Activated gamma-delta T cell (primary cell): ENCODE results near the gene HIVEP3.

Source experiments
- DNase-seq: peaks from one replicate; lab custom pipeline; 2025; lab: John Stamatoyannopoulos, UW

The HIVEP3 gene

DNA sequence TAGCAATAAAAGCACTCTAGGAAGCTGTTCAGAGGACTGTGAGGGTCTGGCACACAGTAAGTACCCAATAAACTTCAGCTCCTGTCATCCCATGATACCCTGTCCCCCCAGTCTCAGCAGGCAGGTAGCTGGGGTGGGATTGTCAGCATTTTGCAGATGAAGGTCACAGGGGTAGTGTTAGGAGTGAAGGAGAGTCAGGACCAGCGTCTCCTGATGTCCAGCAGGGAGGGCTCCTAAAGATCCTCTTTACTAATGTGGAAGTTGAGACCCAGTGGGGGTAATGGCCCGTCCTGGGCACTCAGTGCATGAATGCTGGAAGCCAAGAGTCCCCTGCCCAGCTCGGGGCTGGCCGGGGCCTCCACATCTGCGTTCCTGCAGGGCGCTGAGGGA, 402.9 kb downstream of the HIVEP3 start:
- no peak for DNase-seq

DNA sequence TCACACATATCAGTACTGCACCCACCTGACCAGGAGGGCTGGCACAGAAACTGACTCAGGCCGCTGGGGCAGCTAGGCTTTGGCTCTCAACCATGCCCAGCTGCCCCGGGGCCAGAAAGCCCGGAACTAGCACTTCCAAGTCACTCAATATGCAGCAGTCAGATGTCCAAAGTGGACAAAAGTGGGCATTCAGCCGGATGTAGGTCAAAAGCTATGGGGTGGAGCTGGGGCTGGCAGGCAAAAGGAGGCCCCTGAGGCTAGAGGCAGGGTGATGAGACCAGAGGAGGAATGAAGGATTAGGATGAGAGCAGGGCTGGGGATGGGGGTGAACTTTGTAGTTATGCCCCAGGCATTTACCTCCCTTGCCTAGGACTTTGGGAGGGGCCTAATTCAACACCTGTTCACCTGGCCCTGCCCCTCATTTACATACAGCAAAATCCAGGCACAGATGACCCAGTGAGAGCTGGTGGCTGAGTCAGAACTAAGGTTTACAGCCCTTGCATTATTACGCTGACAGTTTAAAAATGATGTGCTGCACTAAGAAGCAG, 403.5 kb downstream of the HIVEP3 start:
- no peak for DNase-seq

DNA sequence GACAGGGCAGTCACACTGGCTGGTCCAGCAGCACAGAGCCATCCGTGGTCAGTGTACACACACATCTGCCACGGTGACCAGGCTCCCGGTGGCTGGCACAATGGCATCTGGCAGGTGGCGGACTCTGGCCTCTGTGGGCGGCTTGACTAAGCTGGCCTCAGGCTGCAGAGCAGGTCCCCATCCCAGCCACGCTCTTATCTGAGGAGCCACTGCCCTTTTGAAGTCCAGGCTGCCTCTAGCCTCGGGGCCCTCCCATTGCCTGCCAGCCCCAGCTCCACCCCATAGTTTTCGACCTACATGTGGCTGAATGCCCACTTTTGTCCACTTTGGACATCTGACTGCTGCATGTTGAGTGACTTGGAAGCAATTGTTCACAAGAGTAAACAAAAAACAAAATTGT, 404.3 kb downstream of the HIVEP3 start:
- no peak for DNase-seq

DNA sequence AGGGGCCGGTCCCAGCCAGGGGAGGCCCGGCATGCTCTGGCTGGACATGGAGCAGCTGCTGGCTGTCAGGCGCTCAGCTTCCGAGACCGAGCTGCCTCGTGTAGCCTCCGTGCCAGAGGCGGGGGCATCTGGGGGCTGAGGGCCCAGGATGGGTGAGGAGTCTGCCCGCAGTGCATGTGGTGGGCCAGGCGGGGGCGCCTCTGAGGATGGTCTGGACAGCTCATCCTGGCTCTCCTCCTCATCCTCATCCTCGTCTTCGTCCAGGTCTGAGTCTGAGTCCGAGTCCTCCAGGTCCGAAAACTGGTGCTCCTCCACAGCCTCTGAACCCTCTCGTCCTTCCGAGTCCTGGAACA, 405.4 kb downstream of the HIVEP3 start:
- DNase-seq: no peak

DNA sequence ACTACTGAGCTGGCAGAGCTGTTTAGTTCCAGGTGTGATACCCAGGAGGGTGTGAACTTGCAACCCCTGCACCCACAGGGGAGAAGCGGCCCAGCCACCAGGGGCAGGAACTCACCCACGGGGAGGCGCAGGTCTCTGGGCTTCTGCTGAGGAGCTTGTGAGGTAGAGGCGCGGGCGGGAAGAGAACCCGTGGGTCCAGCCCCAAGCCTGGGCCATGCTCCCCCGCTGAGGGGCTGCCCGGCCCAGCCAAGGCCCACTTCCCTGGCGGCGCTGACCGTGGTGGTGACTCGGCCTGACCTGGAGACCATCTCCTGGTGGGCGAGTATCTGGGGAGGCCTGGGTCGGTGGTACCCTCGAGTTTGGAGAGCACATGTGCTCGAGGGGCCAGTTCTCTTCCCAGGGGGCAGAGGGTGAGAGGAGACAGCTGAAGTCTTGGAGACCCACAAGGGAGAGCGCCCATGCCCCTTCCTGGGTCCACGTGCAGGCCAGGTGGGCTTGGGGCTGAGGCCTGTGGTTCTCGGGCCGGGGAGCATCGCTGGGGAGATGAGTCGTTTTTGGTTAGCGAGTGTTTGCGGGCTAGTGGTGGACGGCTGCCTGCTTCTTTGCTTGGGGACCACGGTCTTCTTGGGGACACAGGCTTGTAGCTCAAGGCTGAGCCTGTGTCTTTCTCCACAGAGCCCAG, 405.9 kb downstream of the HIVEP3 start:
- DNase-seq: no peak

DNA sequence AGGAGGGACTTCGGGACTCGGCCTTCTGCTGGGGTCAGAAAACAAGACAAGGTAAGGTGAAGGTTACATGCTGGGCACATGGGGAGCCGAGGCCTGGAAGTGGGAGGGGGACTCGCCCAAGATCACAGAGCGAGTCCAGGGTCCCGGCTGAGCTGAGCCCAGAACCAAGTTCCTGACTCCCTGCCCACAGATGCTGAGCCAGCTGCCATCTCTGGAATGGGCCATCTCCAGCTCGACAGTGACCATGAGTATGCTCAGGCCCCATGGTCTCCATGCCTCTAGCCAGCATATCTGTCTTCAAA, 407.5 kb downstream of the HIVEP3 start:
- DNase-seq: no peak

DNA sequence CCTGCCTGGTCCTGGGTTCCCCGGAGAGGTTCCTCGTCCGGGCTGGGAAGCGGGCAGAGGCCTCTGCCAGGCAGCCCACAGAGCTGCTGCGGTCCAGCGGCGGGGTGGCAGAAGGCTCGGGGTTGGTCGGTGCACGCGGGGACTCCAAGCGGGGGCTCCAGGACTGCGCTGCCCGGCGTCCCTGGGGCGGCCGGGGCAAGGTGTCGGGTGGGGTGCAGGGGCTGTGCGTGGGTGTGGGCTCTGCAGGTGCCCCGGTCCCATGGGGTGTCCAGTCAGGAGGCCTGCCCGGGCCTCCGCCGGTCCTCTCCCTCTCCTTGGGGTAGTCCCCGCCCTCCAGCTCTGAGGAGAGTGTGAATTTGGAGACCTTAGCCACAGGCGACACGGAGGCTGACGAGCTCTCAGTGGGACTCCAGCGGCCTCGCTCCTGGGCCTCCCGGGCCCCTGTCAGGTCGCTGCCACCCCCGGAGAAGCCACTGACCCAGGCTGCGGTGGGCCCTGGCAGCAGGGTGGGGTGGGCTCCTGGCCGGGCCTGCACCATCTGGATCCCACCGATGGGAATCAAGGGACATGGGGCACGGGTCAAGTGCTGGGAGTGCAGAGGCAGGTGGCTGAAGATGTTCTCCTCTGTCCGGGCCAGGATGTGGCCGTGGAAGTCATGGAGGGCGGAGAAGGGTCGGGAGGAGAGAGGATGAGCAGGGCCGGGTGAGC, 408.0 kb downstream of the HIVEP3 start:
- no peak for DNase-seq

DNA sequence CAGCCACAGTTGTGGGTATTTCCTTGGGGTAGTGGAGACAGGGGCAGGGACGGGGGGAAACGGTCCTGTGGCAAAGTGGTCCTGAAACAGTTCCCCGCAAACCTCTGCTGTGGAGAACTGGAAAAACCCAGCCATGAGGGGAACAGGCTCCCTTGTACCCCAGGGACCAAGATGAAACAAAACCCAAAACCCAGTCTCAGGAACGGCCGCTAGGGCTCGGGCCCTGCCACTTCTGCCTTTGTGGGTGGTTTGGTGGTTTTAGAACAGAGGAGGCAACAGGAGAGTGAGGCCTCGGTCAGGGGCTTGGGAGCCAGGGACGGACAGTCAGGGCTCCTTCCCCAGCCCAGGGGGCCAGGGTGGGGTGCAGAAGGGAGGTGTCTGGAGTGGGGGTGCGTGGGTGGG, 409.5 kb downstream of the HIVEP3 start:
- no peak for DNase-seq

DNA sequence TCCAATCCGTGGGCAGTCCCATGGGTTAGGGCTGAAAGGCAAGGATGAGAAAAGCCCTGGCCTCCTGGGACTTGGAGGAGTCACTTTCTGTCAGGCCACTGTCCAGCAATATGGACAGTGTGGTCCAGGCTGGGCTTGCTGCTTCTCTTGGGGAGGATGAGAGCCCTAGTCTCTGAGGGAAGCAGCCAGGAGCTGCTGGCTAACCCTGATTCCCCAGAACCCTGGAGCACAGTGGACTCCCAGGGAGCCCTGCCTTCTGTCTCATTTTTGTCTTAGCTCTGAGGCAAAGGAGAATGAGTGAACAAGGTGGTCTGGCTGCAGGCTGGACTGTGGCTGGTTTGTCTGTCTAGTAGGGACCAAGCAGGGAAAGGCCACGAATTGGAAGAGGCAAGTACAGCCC, 410.4 kb downstream of the HIVEP3 start:
- no peak for DNase-seq

DNA sequence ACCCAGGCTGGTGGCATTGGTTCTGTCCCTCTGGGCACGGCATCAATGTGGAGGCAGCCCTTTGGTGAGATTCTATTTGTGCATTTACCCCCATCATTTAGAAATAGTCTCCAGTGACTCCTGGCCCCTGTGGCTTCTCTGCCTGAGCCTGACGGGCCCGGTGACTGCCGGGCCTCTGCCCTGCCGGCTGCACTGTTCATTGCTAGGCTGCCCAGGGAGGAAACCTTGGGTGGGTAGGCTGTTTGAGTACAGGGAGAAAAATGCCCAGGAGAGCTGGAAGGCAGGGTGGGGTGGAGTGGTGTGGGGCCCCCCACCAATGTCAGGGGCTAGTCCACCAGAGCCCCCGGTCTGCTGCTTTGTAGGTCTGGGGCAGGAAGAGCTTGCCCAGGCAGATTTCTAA, 410.9 kb downstream of the HIVEP3 start:
- no peak for DNase-seq

DNA sequence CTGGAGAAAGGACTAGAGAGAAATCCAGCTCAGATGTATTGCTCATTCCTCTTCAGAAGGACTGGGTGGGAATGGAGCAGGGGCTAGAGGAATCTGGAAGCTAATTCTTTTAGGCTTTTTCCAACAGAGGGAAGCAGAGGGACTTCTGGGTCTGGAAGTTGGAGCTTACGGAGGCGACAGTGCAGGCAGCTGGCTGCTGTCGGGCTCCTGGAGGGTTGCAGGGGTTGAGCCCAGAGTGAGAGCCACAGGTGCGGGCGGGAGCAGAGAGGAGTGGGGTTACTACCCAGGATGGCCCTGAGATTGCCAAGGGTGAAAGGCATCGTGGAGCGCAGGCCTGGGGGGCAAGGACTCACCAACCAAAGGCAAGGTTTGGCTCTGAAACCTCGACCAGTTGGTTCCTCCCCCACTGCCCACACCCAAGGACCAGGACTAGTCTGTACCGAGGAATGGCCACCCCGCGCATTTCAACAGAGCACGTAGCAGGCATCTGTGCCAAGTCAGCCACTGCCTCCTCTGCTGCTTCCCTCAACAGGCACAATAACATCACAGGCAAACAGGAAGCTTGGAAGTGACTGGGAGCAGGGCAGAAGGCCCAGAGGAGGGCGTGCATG, 411.5 kb downstream of the HIVEP3 start:
- DNase-seq: no peak

DNA sequence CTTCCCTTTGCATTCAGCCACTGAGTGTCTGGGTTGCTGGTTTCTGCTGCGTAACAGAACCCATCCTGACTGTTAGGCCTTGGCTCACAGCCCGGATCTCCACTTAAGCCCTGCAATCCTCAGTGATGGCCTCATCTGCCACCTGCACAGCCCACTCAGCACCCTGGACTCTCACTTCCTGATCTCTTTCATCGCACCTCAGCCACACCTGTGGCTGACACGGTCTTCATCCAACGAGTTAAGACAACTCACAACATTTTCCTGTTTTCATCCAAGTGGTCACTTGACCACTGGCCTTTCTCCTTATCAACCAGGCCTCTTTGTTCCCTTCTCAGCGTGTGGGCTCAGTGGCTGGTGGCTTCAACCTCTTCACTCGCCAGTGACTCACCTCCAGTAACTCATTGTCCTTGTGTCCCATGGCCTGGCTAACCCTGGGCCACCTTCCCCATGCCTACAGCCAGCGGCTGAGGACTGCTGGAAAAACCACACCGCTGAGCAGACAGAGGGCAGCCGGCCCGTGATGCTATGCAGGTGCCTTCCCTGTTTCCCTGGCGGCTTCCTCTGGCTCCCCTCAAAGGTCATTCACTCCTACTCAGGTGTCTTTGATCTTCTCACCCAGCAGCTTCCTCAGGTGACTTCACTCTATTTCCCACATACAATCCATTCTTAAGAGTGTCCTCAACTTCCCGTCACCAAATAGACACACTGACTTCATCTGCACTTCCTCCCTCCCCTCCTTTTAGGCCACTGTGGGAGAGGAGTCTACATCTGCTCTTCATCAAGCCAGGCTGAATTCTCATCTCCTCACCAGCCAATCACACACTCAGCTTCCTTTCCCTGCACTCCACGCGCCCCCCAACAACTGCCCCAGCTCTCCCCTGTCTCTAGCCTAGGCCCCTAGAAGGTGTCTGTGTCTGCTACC, 414.3 kb downstream of the HIVEP3 start:
- no peak for DNase-seq

DNA sequence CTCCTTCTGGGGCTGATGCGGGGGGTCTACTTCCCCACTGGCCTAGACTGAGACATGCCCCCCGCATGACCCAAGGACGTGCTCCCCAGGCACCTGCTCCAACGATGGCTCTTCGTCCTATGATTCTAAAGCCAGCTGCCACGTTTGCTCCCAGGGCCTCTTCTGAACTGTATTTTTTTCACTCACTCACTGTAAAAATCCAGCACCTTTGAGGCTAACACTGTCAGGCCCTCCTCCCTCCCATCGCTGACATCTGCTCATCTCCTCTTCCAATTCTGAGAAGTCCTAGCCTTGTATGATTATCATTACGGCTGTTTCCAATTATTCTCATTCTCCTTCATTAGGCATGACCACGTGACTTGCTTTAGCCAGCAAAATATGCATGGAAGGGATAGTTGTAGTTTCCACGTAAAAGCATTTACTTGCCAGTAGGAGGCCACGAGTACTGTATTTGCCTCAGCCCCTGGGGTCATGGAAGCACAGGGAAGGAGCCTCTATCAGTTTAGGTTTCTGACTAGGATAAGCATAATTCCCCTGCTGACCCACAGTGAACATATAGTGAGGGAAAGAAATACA, 415.1 kb downstream of the HIVEP3 start:
- no peak for DNase-seq

DNA sequence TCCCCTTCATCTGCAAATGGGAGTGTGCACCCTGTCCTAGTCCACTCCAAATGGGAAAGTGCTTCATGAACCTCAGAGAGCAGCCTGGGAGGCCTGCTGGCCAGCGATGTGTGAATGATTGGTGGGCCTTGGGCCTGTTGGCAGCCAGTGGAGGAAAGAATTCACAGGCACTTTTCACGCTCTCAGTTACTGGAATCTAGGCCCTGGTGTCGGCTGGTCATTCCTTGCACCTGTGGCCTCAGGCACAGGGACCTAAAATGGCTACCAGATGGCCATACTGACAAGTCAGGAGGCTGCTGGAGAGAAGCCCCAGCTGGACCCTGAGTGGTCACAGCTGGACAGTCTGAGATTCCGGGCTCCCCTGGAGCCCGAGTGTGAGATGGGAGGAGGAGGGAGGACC, 415.8 kb downstream of the HIVEP3 start:
- DNase-seq: no peak

DNA sequence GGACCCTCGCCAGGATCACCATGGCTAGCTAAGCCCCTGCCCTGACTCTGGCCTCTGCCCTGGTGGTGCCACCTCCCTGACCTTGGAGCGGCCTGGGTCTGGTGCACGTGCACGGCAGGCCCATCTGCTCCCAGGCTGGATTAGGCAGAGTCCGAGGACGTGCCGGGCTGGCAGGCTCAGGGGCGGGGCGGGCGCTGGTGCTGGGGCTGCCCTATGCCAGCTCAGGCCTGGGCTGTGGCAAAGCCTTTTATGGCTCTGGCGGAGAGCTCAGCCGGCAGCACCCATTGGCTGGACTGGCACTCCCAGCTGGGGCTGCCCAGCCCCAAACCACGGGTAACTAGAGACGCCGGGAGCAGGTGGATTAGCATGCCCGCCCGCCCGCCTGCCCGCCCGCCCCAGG, 417.1 kb downstream of the HIVEP3 start:
- DNase-seq: no peak

DNA sequence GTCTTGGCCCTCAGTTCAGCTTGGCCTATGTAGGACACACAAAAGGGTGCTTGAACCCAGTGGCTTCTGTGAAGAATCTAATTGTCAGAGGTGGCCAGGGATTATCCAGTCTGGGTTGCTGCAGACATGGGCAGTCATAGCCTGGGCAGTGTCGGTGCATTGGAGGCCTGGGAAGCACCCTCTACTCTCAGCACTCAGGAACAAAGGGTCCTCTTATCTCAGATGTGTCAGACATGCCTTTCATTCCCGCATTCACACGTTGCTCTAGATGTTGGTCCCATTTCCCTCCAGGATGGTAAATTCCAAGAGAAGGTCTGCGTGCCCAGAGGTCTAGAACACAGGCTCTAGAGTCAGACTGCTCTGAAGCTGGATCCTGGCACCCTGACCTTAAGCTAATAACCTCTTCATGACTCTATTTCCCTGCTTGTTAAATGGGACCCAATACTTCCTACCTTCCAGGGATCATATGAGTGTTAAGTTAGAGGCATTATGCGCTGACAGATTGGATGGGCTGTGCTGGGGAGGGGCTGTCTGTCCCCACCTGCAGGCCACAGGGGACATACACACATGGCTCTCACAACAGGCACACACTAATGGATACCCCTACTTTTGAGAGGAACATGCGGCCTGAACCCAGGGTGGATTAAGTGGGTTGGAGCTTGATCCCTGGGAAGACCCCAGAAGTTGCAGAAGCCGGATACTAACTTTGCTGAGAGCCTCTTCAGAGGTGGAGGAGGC, 417.8 kb downstream of the HIVEP3 start:
- no peak for DNase-seq

DNA sequence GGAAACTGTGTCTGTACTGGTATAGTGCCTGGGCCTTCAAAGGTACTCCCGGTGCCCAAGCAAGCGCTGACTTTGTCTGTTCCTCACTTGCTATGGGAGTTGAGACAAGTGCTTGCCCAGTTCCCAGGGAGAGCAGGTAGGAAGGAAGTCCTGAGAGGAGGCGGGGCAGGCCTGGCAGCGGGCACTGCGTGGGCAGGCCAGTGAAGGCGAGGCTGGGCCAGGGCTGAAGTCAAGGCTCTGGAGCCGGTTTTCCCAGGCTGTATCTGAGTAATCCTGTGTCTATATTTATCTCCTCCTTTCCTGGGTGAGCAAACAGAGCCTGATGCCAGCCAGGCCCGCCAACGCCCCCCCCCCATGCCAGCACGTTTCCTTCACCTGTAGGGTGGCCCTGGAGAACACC, 418.3 kb downstream of the HIVEP3 start:
- no peak for DNase-seq

DNA sequence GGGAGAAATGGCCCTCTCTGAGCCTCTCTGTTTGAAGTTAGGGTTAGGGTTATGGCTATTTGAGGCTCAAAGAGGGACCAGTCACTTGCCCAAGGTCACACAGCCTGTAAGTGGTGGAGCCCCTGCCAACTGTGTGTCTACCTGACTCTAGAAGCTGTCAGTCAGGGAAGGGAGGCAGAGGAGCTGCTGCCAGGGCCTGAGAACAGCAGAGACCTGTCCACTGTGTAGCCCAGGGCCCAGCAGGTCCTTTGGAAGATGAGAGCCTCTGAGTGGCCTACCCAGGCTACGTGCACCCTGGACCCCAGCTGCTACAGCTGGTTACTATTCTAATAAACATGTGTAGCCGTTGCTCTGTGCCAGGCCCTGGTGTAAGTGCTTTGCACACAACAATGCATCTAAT, 419.1 kb downstream of the HIVEP3 start:
- no peak for DNase-seq

DNA sequence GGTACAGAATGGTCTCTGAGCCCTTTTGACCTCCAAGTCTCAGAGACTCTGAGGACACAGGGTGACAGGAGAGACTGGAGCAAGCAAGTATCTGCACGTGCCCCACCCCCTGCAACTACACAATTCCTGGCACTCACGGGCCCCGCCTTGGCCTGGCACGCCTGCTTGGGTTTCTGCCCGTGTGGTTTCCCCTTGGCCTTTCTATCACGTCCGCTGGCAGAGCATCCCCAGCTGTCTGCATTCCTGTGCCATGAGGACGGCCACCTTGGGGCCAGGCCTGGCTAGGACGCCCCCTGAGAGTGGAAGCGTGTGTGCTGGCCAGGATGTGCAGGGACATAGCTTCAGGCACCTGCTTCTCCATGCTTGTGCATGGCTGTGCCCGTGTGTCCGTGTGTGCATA, 419.9 kb downstream of the HIVEP3 start:
- DNase-seq: no peak

DNA sequence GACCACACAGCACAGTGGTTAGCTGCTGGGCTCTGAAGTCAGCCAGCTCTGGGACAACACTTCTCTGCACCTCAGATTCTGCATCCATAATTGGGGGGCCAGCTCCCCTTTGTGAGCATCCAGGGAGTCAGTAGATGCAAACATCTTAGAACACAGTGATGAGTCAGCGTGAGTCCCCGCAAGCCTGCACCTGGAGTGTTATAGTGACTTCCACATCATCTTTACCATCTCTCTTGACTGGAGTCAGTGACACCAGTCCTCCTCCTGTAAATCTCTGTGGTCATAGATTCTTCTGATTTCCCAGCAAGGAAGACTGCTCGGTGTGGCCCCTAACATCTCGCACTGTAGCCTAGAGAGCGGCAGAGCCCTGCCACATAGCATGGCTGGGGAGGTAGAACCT, 420.3 kb downstream of the HIVEP3 start:
- DNase-seq: no peak

DNA sequence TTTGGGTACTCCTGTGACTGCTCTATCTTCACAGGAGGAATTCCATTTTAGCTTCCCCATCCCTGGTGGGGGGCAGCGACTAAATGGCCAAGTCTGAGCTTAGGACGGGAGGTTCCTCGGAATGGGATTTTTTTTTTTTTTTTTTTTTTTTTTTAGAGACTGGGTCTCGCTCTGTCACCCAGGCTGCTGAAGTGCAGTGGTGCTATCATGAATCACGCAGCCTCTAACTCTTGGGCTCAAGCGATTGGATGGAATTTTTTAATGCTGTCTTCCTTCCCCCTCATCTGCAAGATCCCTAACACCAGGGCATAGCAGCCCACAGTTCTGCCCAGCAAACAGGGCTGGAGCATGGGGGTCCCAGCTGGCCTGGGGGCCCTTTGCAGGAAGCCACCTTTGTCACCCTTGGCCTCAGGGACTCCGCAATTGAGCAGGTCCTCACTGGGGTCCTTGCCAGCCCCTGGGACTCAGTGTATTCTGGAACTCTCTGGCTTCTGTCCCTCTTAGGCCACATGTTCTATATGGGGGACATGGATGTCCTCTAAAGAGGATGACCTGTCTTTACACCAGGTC, 421.2 kb downstream of the HIVEP3 start:
- no peak for DNase-seq
